Fibroblast of skin of left biceps (primary cell): ENCODE measurements around the gene RUBCN.
"Not testable (repeated sequence)": the region's sequence is repeated elsewhere in the genome, so short reads cannot be mapped to it uniquely, and the experiment has no call there.

ENCODE experiments used
- DNase-seq, 2 experiments: peaks; one replicate each; pipeline ENCODE4 v3.0.0-alpha.2; 2013; ENCODE audit warnings: low read depth in 2 of 2

Gene RUBCN

GRCh38 chr3:197685546-197685945, 51.2 kb downstream of the RUBCN start:
- DNase-seq: no peak

GRCh38 chr3:197683191-197683590, 53.5 kb downstream of the RUBCN start:
- no peak for DNase-seq

GRCh38 chr3:197682713-197683112, 54.0 kb downstream of the RUBCN start:
- no peak for DNase-seq

GRCh38 chr3:197680955-197681521, 55.7 kb downstream of the RUBCN start:
- DNase-seq: no peak

GRCh38 chr3:197675951-197676350, 60.8 kb downstream of the RUBCN start:
- no peak for DNase-seq

GRCh38 chr3:197675563-197675860, 61.2 kb downstream of the RUBCN start:
- no peak for DNase-seq

GRCh38 chr3:197674741-197675562, 61.8 kb downstream of the RUBCN start:
- no peak for DNase-seq

GRCh38 chr3:197673170-197673569, 63.5 kb downstream of the RUBCN start:
- DNase-seq: no peak

- DNase-seq: no peak
Measured at GRCh38 chr3:197670361-197670760, 66.3 kb downstream of the RUBCN start.

- no peak for DNase-seq
Measured at GRCh38 chr3:197667968-197668367, 68.7 kb downstream of the RUBCN start.

GRCh38 chr3:197667293-197667692, 69.4 kb downstream of the RUBCN start:
- DNase-seq: not testable (repeated sequence)

GRCh38 chr3:197666221-197666842, 70.4 kb downstream of the RUBCN start:
- not testable (repeated sequence) for DNase-seq

GRCh38 chr3:197665549-197665948, 71.2 kb downstream of the RUBCN start:
- DNase-seq: not testable (repeated sequence)

GRCh38 chr3:197665142-197665491, 71.6 kb downstream of the RUBCN start:
- DNase-seq: not testable (repeated sequence)

- not testable (repeated sequence) for DNase-seq
Measured at GRCh38 chr3:197664414-197665141, 72.1 kb downstream of the RUBCN start.

GRCh38 chr3:197663367-197664140, 73.2 kb downstream of the RUBCN start:
- DNase-seq: not testable (repeated sequence)

- DNase-seq: not testable (repeated sequence)
Measured at GRCh38 chr3:197662352-197662751, 74.4 kb downstream of the RUBCN start.

- DNase-seq: not testable (repeated sequence)
Measured at GRCh38 chr3:197661874-197662273, 74.8 kb downstream of the RUBCN start.

- DNase-seq: not testable (repeated sequence)
Measured at GRCh38 chr3:197661234-197661834, 75.4 kb downstream of the RUBCN start.

GRCh38 chr3:197659701-197660100, 77.0 kb downstream of the RUBCN start:
- DNase-seq: not testable (repeated sequence)

- DNase-seq: not testable (repeated sequence)
Measured at GRCh38 chr3:197659144-197659543, 77.6 kb downstream of the RUBCN start.
